ENCODE measurements around the gene PCID2. TPM values are rescaled to one million over a fixed set of nuclear protein-coding genes. Genes with fewer than 3 reads are reported as not detected.
"Not testable (repeated sequence)": the region's sequence is repeated elsewhere in the genome, so short reads cannot be mapped to it uniquely, and the experiment has no call there.

The PCID2 gene
- total RNA-seq, 2 experiments from 2014 or later = 75.8 to 79.0 TPM

DNA sequence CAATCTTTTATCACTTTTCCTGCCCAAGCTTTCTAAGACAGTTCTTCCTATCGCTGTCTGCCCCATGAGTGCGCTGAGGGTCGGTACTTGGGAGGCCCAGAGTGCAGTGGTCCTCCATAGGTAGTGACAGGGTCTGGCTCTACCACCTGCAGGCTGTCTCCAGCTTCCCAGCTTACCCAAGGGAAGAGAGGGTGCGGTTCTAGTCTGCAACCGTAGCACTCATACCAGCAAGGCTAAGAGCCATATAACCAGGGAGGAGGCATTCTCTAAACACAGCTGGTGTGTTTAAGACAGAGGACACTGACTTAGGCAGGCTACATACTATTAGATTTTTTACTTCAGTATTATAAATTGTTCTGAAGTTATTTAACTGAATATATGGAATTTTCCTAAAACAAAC is 41.8 kb downstream of the PCID2 start:
- POLR2A ChIA-PET = interaction anchor here (1.0 kb wide), 1 partner anchor 15 kb away, joined by 3 read pairs; no protein-coding TSS in a partner anchor
- H3K27me3 Mint-ChIP-seq = no peaks in the 10 kb centered on the region
- H3K27ac Mint-ChIP-seq = no peak overlapping the region
- CTCF ChIA-PET = interaction anchor here (0.9 kb wide), 1 partner anchor 14 kb away, joined by 3 read pairs; no protein-coding TSS in a partner anchor
- H3K4me1 Mint-ChIP-seq (ENCODE audit: low read depth) = peaks cover 23% of the 10 kb centered on the region
- no peak overlapping the region for H3K4me3 Mint-ChIP-seq
- intact Hi-C loops (cut with micrococcal nuclease) = no loop called here
- TF ChIP-seq, protein P1, sequence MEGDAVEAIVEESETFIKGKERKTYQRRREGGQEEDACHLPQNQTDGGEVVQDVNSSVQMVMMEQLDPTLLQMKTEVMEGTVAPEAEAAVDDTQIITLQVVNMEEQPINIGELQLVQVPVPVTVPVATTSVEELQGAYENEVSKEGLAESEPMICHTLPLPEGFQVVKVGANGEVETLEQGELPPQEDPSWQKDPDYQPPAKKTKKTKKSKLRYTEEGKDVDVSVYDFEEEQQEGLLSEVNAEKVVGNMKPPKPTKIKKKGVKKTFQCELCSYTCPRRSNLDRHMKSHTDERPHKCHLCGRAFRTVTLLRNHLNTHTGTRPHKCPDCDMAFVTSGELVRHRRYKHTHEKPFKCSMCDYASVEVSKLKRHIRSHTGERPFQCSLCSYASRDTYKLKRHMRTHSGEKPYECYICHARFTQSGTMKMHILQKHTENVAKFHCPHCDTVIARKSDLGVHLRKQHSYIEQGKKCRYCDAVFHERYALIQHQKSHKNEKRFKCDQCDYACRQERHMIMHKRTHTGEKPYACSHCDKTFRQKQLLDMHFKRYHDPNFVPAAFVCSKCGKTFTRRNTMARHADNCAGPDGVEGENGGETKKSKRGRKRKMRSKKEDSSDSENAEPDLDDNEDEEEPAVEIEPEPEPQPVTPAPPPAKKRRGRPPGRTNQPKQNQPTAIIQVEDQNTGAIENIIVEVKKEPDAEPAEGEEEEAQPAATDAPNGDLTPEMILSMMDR (IDR thresholded peaks at IDR 0.05) = no peak
- ATAC-seq (no peak), DNase-seq (no peak)
- peaks cover 25% of the 10 kb centered on the region for H3K36me3 Mint-ChIP-seq (ENCODE audit: low read depth)
- peaks cover 2% of the 10 kb centered on the region for H3K9me3 Mint-ChIP-seq

GRCh38 chr13:113166266-113166665 is 42.2 kb downstream of the PCID2 start:
- DNase-seq = peak; percentile 70
- no peak overlapping the region for H3K4me3 Mint-ChIP-seq
- intact Hi-C loops (cut with micrococcal nuclease) = no loop called here
- ATAC-seq = peak; percentile 76
- POLR2A ChIA-PET = interaction anchor here (1.0 kb wide), 1 partner anchor 16 kb away, joined by 3 read pairs; no protein-coding TSS in a partner anchor
- H3K36me3 Mint-ChIP-seq (ENCODE audit: low read depth) = peaks cover 25% of the 10 kb centered on the region
- CTCF ChIA-PET = interaction anchor here (0.9 kb wide), 1 partner anchor 14 kb away, joined by 3 read pairs; no protein-coding TSS in a partner anchor
- H3K4me1 Mint-ChIP-seq (ENCODE audit: low read depth) = peaks cover 26% of the 10 kb centered on the region
- TF ChIP-seq, protein P1 (IDR thresholded peaks at IDR 0.05) = no peak
- no peaks in the 10 kb centered on the region for H3K27me3 Mint-ChIP-seq
- H3K9me3 Mint-ChIP-seq = peaks cover 2% of the 10 kb centered on the region
- H3K27ac Mint-ChIP-seq = no peak overlapping the region

- H3K4me3 Mint-ChIP-seq = no peak overlapping the region
- H3K4me1 Mint-ChIP-seq (ENCODE audit: low read depth) = peaks cover 30% of the 10 kb centered on the region
- H3K9me3 Mint-ChIP-seq = peaks cover 2% of the 10 kb centered on the region
- TF ChIP-seq, protein P1 (IDR thresholded peaks at IDR 0.05) = no peak
- peaks cover 18% of the 10 kb centered on the region for H3K36me3 Mint-ChIP-seq (ENCODE audit: low read depth)
- ChIA-PET POLR2A (no interaction called here), CTCF (no interaction called here)
- no peak overlapping the region for H3K27ac Mint-ChIP-seq
- ATAC-seq (no peak), DNase-seq (no peak)
- intact Hi-C loops (cut with micrococcal nuclease) = no loop called here
- no peaks in the 10 kb centered on the region for H3K27me3 Mint-ChIP-seq
These were observed 44.0 kb downstream of the PCID2 start for GRCh38 chr13:113164492-113164891.

- DNase-seq = peak; percentile 35
- Mint-ChIP-seq H3K9me3 (peaks cover 2% of the 10 kb centered on the region), H3K27me3 (no peaks in the 10 kb centered on the region), H3K4me3 (no peak overlapping the region), H3K27ac (peak overlapping the region; percentile 48), H3K36me3 (ENCODE audit: low read depth) (peaks cover 6% of the 10 kb centered on the region), H3K4me1 (ENCODE audit: low read depth) (peaks cover 30% of the 10 kb centered on the region)
- ChIA-PET CTCF (no interaction called here), POLR2A (interaction anchor here (0.7 kb wide), 1 partner anchor 11 kb away, joined by 5 read pairs; no protein-coding TSS in a partner anchor)
- TF ChIP-seq, protein P1 (IDR thresholded peaks at IDR 0.05) = no peak
- intact Hi-C loops (cut with micrococcal nuclease) = no loop called here
- ATAC-seq = peak; percentile 47
These were observed 45.4 kb downstream of the PCID2 start for GRCh38 chr13:113162783-113163685.

GRCh38 chr13:113161975-113162374 is 46.5 kb downstream of the PCID2 start:
- DNase-seq = peak; percentile 20
- POLR2A ChIA-PET; H3K4me3 Mint-ChIP-seq; H3K9me3 Mint-ChIP-seq; H3K27me3 Mint-ChIP-seq; H3K27ac Mint-ChIP-seq; H3K36me3 Mint-ChIP-seq (ENCODE audit: low read depth); CTCF ChIA-PET; intact Hi-C loops (cut with micrococcal nuclease); ATAC-seq: not testable (repeated sequence)
- H3K4me1 Mint-ChIP-seq (ENCODE audit: low read depth) = peaks cover 30% of the 10 kb centered on the region
